PC-9 (cell line): Measurements from ENCODE around the gene ADM5.

Experiments used
- CTCF ChIP-seq: fragments of 200-600 bp; sonication (generic); conservative IDR thresholded peaks from 2 replicates; pipeline ENCODE4 v1.6.1; 2017; ENCODE audit warnings: mixed run types, antibody characterized with exemption, mild to moderate bottlenecking, moderate library complexity
- EZH2 ChIP-seq: fragments of 200-600 bp; sonication (generic); IDR thresholded peaks from 2 replicates; pipeline ENCODE4 v1.8.0; 2017; ENCODE audit warnings: antibody characterized with exemption, low read depth

GRCh38 chr19:49690656-49691242 lies 1.4 kb downstream of the ADM5 start, which contains the start of gene CPT1C:
- TF ChIP-seq CTCF (no peak), EZH2 (no peak)
